GM19351 (cell line): ENCODE data around the gene FAM20C.

Source experiments
- ATAC-seq: cut with Tn5 transposase; IDR thresholded peaks from one replicate; pipeline ENCODE4 v1.9.1; 2021; ENCODE audit warnings: mild to moderate bottlenecking, moderate library complexity; ENCODE audit not compliant: unreplicated experiment

The FAM20C gene

GRCh38 chr7:300048-300447 is 107.7 kb downstream of the FAM20C start:
- no peak for ATAC-seq

- no peak for ATAC-seq
These were observed 108.3 kb downstream of the FAM20C start for GRCh38 chr7:300546-301290.

GRCh38 chr7:301291-302053 is 109.1 kb downstream of the FAM20C start:
- ATAC-seq, result no peak

- ATAC-seq, result no peak
These were observed 110.0 kb downstream of the FAM20C start for GRCh38 chr7:302054-302992.

GRCh38 chr7:303425-303824 is 111.1 kb downstream of the FAM20C start:
- ATAC-seq, result no peak

- no peak for ATAC-seq
These were observed 111.7 kb downstream of the FAM20C start for GRCh38 chr7:303884-304573.

- ATAC-seq, result no peak
These were observed 112.4 kb downstream of the FAM20C start for GRCh38 chr7:304574-305409.

- ATAC-seq, result no peak
These were observed 113.2 kb downstream of the FAM20C start for GRCh38 chr7:305410-306151.

- no peak for ATAC-seq
These were observed 115.6 kb downstream of the FAM20C start for GRCh38 chr7:307970-308369.

GRCh38 chr7:309586-310228 is 117.3 kb downstream of the FAM20C start:
- no peak for ATAC-seq
